K562 (cell line): Measurements from ENCODE around the gene SPSB1. TPM values are rescaled to one million over a fixed set of nuclear protein-coding genes. Genes with fewer than 3 reads are reported as not detected.
A peak's percentile ranks its signal among the peaks of the same experiment; 100 is the strongest.

Source experiments
- CBFA2T2 ChIP-seq: fragments of 450-650 bp; conservative IDR thresholded peaks from 2 replicates; pipeline ENCODE4 v1.6.1; 2017; ENCODE audit warnings: mild to moderate bottlenecking
- CBFA2T3 ChIP-seq: fragments of 450-650 bp; IDR thresholded peaks from 2 replicates; pipeline ENCODE4 v1.6.1; 2017
- DACH1 ChIP-seq: fragments of 450-650 bp; IDR thresholded peaks from 2 replicates; pipeline ENCODE4 v1.6.1; 2018; ENCODE audit not compliant: partially characterized antibody
- FOSL1 ChIP-seq: fragments of 200-800 bp; sonication (Bioruptor generic); conservative IDR thresholded peaks from 2 replicates; pipeline ENCODE4 v1.6.1; 2016; ENCODE audit warnings: missing genetic modification characterization, missing compliant biosample characterization
- GTF3C2 ChIP-seq: IDR thresholded peaks from 3 replicates; pipeline ENCODE4 v1.6.1; 2011; ENCODE audit warnings: borderline replicate concordance, mild to moderate bottlenecking, moderate library complexity; ENCODE audit not compliant: insufficient read length; ENCODE audit errors: extremely low read depth
- JUNB ChIP-seq: fragments of 450-650 bp; formaldehyde crosslinking; conservative IDR thresholded peaks from 2 replicates; pipeline ENCODE4 v1.4.0; 2020; ENCODE audit warnings: mild to moderate bottlenecking
- KDM5B ChIP-seq: fragments of 200-600 bp; sonication (generic); IDR thresholded peaks from 2 replicates; pipeline ENCODE4 v1.6.1; 2012; ENCODE audit warnings: low read depth, mild to moderate bottlenecking, moderate library complexity, low read length, control low read depth, inconsistent platforms; ENCODE audit not compliant: insufficient replicate concordance
- MAFG ChIP-seq: fragments of 450-650 bp; conservative IDR thresholded peaks from 2 replicates; pipeline ENCODE4 v1.6.1; 2016; ENCODE audit warnings: missing genetic modification characterization, missing compliant biosample characterization
- NR2C2 ChIP-seq, 2 experiments: fragments of 200-800 bp in 1 of 2; sonication (Bioruptor generic) in 1 of 2; sonication (generic) in 1 of 2; formaldehyde crosslinking in 1 of 2; IDR thresholded peaks; 2 replicates each; pipeline versions ENCODE4 v1.6.1 to v1.8.0; 2016 to 2022; ENCODE audit warnings: mild to moderate bottlenecking in 1 of 2, missing compliant biosample characterization in 1 of 2, missing genetic modification characterization in 1 of 2, missing genetic modification reagents in 1 of 2
- TAL1 ChIP-seq: fragments of 450-650 bp; IDR thresholded peaks from 2 replicates; pipeline ENCODE4 v1.6.1; 2016; ENCODE audit warnings: mild to moderate bottlenecking
- XRCC5 ChIP-seq: fragments of 200-400 bp; formaldehyde crosslinking; IDR thresholded peaks from 2 replicates; pipeline ENCODE4 v1.6.1; 2017; ENCODE audit warnings: low read depth, mild to moderate bottlenecking, low read length
- ZBTB33 ChIP-seq: sonication (generic); formaldehyde crosslinking; IDR thresholded peaks from 2 replicates; pipeline ENCODE4 v1.8.1; 2023; ENCODE audit warnings: mild to moderate bottlenecking, missing genetic modification reagents
- ZBTB5 ChIP-seq: fragments of 450-650 bp; IDR thresholded peaks from 2 replicates; pipeline ENCODE4 v1.6.1; 2017; ENCODE audit warnings: antibody characterized with exemption
- ZNF316 ChIP-seq: fragments of 450-650 bp; IDR thresholded peaks from 2 replicates; pipeline ENCODE4 v1.6.1; 2016
- ZNF395 ChIP-seq: fragments of 200-800 bp; sonication (Bioruptor generic); IDR thresholded peaks from 2 replicates; pipeline ENCODE4 v1.6.1; 2017; ENCODE audit warnings: missing genetic modification characterization, missing compliant biosample characterization
- ZNF511 ChIP-seq: sonication (generic); formaldehyde crosslinking; IDR thresholded peaks from 2 replicates; pipeline ENCODE4 v1.8.0; 2022; ENCODE audit warnings: mild to moderate bottlenecking, missing genetic modification reagents
- ZNF586 ChIP-seq: fragments of 450-650 bp; formaldehyde crosslinking; conservative IDR thresholded peaks from 2 replicates; pipeline ENCODE4 v1.4.0; 2020; ENCODE audit warnings: mild to moderate bottlenecking, moderate library complexity
- ZNF699 ChIP-seq: fragments of 250-450 bp; sonication (Bioruptor Pico); IDR thresholded peaks from 2 replicates; pipeline ENCODE4 v1.8.0; 2021; ENCODE audit warnings: mild to moderate bottlenecking, moderate library complexity; ENCODE audit not compliant: insufficient replicate concordance
- ZNF707 ChIP-seq: fragments of 250-450 bp; sonication (Bioruptor Pico); conservative IDR thresholded peaks from 2 replicates; pipeline ENCODE4 v1.8.0; 2022; ENCODE audit warnings: inconsistent platforms, mild to moderate bottlenecking, moderate library complexity
- polyA plus RNA-seq, 8 experiments: library from polyadenylated mRNA; depleted of rRNA in 4 of 8; stranded (reverse) in 5 of 8; unstranded in 3 of 8; fragments of >200 nt; fragmentation: Nextera tagmentation in 2 of 8; fragmentation: Illumina TruSeq in 1 of 8; extraction: Ambion mirVana in 2 of 8; extraction: Trizol in 1 of 8; gene quantifications; 2 replicates each; pipeline versions ENCODE4 v1.2.1 to v1.2.3, GENCODE V29; 2011 to 2014; ENCODE audit warnings: inconsistent platforms in 1 of 8, missing spikeins in 1 of 8
- total RNA-seq, 7 experiments: library from RNA; depleted of rRNA in 6 of 7; stranded (reverse); fragments of >200 nt in 6 of 7; fragmentation: Illumina TruSeq in 2 of 7; extraction: Trizol in 2 of 7; gene quantifications; 2 replicates each; pipeline versions ENCODE4 v1.2.1 to v1.2.3, GENCODE V29; 2011 to 2021; ENCODE audit warnings: low replicate concordance in 1 of 7

Gene SPSB1
- total and polyA plus RNA-seq, 9 of the 15 experiments (the other 6 are each of a cell fraction or from before 2014, with no cell fraction given), result 0.06 to 0.35 (median 0.14) TPM; not detected in 6

- no peak for TF ChIP-seq ZBTB33 (CRISPR knock-in tag)
- 0 out of 2 replicates have a peak, but pooled peaks have one; percentile 44 for TF ChIP-seq JUNB
- no peak for TF ChIP-seq KDM5B
- TF ChIP-seq ZNF699, result no peak
- peak; percentile 84 for TF ChIP-seq CBFA2T2
- peak; percentile 14; the same call in 1 of the 2 replicates for TF ChIP-seq TAL1
- TF ChIP-seq ZNF316, result peak; percentile 57
- TF ChIP-seq ZNF395, result peak; percentile 39; the same call in 1 of the 2 replicates
- no peak for TF ChIP-seq GTF3C2
- TF ChIP-seq DACH1, result peak; percentile 92
- no peak for TF ChIP-seq ZNF586 (CRISPR knock-in tag)
- TF ChIP-seq ZNF707 (CRISPR knock-in tag), result no peak
- peak; percentile 51 for TF ChIP-seq MAFG (tag)
- no peak for TF ChIP-seq NR2C2 (CRISPR knock-in tag; IDR thresholded peaks at IDR 0.05)
- peak; percentile 27; the same call in 1 of the 2 replicates for TF ChIP-seq NR2C2 (tag; IDR thresholded peaks at IDR 0.05)
- peak; percentile 88 for TF ChIP-seq CBFA2T3
- 0 out of 2 replicates have a peak, but pooled peaks have one; percentile 34 for TF ChIP-seq XRCC5
- TF ChIP-seq ZNF511, result no peak
- TF ChIP-seq FOSL1 (tag), result peak; percentile 92
- TF ChIP-seq ZBTB5, result no peak
Measured at GRCh38 chr1:9275567-9276034, 17.1 kb upstream of the SPSB1 start (continued).
